H1 (cell line): Measurements from ENCODE around the gene KLHL29. TPM values are rescaled to one million over a fixed set of nuclear protein-coding genes. Genes with fewer than 3 reads are reported as not detected.
A peak's percentile ranks its signal among the peaks of the same experiment; 100 is the strongest.

ENCODE experiments used
- CTCF ChIA-PET: fragments of 300-600 bp; sonication (Branson Sonifier 250); formaldehyde crosslinking; loops from one replicate; lab custom pipeline; 2021; ENCODE audit not compliant: partially characterized antibody; lab: Charles Lee
- POLR2A ChIA-PET: fragments of 300-600 bp; sonication (Branson Sonifier 250); formaldehyde crosslinking; loops from one replicate; lab custom pipeline; 2021; ENCODE audit warnings: inconsistent platforms; ENCODE audit not compliant: partially characterized antibody; lab: Charles Lee
- DNase-seq, 2 experiments: peaks; one replicate each; pipeline versions ENCODE4 v3.0.0 to v3.0.0-alpha.2; 2010 to 2022; ENCODE audit warnings: low spot score in 2 of 2, low read depth in 1 of 2, mixed read lengths in 1 of 2
- FAIRE-seq: peaks from 2 replicates; lab custom pipeline; 2011; peaks lifted over from hg19 to GRCh38; lab: Jason Lieb, UNC
- H2AFZ ChIP-seq: 2 replicates; pipeline ENCODE4 v1.8.1; 2012; ENCODE audit warnings: low read length, inconsistent platforms
- H2AK5ac ChIP-seq: 2 replicates; pipeline ENCODE4 v1.6.1; 2013; ENCODE audit warnings: low read depth, low read length
- H2BK120ac ChIP-seq: replicated peaks from 2 replicates; pipeline ENCODE3; 2013; ENCODE audit warnings: low read depth, low read length, inconsistent platforms
- H2BK12ac ChIP-seq: 2 replicates; pipeline ENCODE4 v1.6.1; 2013; ENCODE audit warnings: low read depth, low read length
- H2BK15ac ChIP-seq: 2 replicates; pipeline ENCODE4 v1.6.1; 2013; ENCODE audit warnings: low read length
- H2BK20ac ChIP-seq: 2 replicates; pipeline ENCODE4 v1.6.1; 2013; ENCODE audit warnings: low read length
- H2BK5ac ChIP-seq: 2 replicates; pipeline ENCODE4 v1.6.1; 2013; ENCODE audit warnings: low read depth, low read length
- H3K14ac ChIP-seq: 2 replicates; pipeline ENCODE4 v1.6.1; 2013; ENCODE audit warnings: inconsistent platforms; ENCODE audit not compliant: insufficient read length
- H3K18ac ChIP-seq: 2 replicates; pipeline ENCODE4 v1.6.1; 2013; ENCODE audit warnings: low read length; ENCODE audit errors: extremely low read depth
- H3K23ac ChIP-seq: 2 replicates; pipeline ENCODE4 v1.6.1; 2013; ENCODE audit warnings: inconsistent platforms; ENCODE audit not compliant: insufficient read length
- H3K23me2 ChIP-seq: 2 replicates; pipeline ENCODE4 v1.6.1; 2013; ENCODE audit warnings: low read depth, low read length
- H3K27ac ChIP-seq: 2 replicates; pipeline ENCODE4 v1.6.1; 2011; ENCODE audit warnings: low read depth, low read length, inconsistent platforms
- H3K27me3 ChIP-seq, 4 experiments: replicated peaks in 1 of 4; 1 replicate in 1 of 4; 2 replicates in 3 of 4; pipeline versions ENCODE4 v1.6.1 to v1.8.1; 2011 to 2013; ENCODE audit warnings: low read length in 3 of 4, mild to moderate bottlenecking in 3 of 4, inconsistent platforms in 2 of 4, mixed read lengths in 2 of 4, moderate library complexity in 1 of 4; ENCODE audit not compliant: control insufficient read depth in 3 of 4, insufficient read depth in 3 of 4; ENCODE audit errors: extremely low read depth in 1 of 4
- H3K36me3 ChIP-seq, 4 experiments: 2 replicates each; pipeline versions ENCODE4 v1.6.1 to v1.8.1; 2011 to 2013; ENCODE audit warnings: mild to moderate bottlenecking in 4 of 4, low read length in 3 of 4, moderate library complexity in 2 of 4, control low read depth in 1 of 4, inconsistent platforms in 1 of 4; ENCODE audit not compliant: insufficient read depth in 4 of 4, control insufficient read depth in 2 of 4
- H3K4ac ChIP-seq: replicated peaks from 2 replicates; pipeline ENCODE3; 2013; ENCODE audit warnings: low read length, low read depth, mixed read lengths, inconsistent platforms; ENCODE audit not compliant: insufficient read length
- H3K4me1 ChIP-seq, 4 experiments: replicated peaks in 1 of 4; 1 replicate in 1 of 4; 2 replicates in 3 of 4; pipeline versions ENCODE4 v1.6.1 to v1.8.1; 2011 to 2013; ENCODE audit warnings: low read length in 3 of 4, inconsistent platforms in 2 of 4, mixed read lengths in 1 of 4; ENCODE audit not compliant: insufficient read depth in 4 of 4, control insufficient read depth in 3 of 4
- H3K4me2 ChIP-seq, 2 experiments: 2 replicates each; pipeline versions ENCODE4 v1.6.1 to v1.8.1; 2011 to 2013; ENCODE audit warnings: low read depth in 2 of 2, low read length in 2 of 2, control low read depth in 1 of 2, inconsistent platforms in 1 of 2, mild to moderate bottlenecking in 1 of 2; ENCODE audit not compliant: insufficient read depth in 1 of 2
- H3K4me3 ChIP-seq, 4 experiments: fragments of 200-600, 300-600 bp in 1 of 4; sonication (generic), shearing (Covaris generic), sonication (Bioruptor Twin) in 1 of 4; 2 replicates each; pipeline versions ENCODE4 v1.5.1 to v1.8.1; 2011 to 2016; ENCODE audit warnings: low read length in 4 of 4, low read depth in 3 of 4, control low read depth in 2 of 4, inconsistent platforms in 2 of 4, mild to moderate bottlenecking in 2 of 4, mixed read lengths in 1 of 4, moderate library complexity in 1 of 4; ENCODE audit not compliant: insufficient read depth in 2 of 4; ENCODE audit errors: extremely low read depth in 1 of 4
- H3K56ac ChIP-seq: replicated peaks from 2 replicates; pipeline ENCODE3; 2013; ENCODE audit warnings: low read depth, mild to moderate bottlenecking, mixed read lengths, low read length, inconsistent platforms; ENCODE audit not compliant: insufficient read length
- H3K79me1 ChIP-seq: 2 replicates; pipeline ENCODE4 v1.6.1; 2013; ENCODE audit warnings: low read depth, low read length, control low read depth
- H3K79me2 ChIP-seq, 2 experiments: 2 replicates each; pipeline versions ENCODE4 v1.6.1 to v1.8.1; 2012 to 2013; ENCODE audit warnings: low read length in 2 of 2, mild to moderate bottlenecking in 2 of 2, inconsistent platforms in 1 of 2; ENCODE audit not compliant: insufficient read depth in 2 of 2, control insufficient read depth in 1 of 2
- H3K9ac ChIP-seq, 4 experiments: replicated peaks in 1 of 4; 1 replicate in 1 of 4; 2 replicates in 3 of 4; pipeline versions ENCODE4 v1.6.1 to v1.8.1; 2011 to 2013; ENCODE audit warnings: low read depth in 3 of 4, low read length in 3 of 4, control low read depth in 2 of 4, mild to moderate bottlenecking in 2 of 4, moderate library complexity in 2 of 4, inconsistent platforms in 1 of 4; ENCODE audit errors: extremely low read depth in 1 of 4
- H3K9me3 ChIP-seq, 2 experiments: 2 replicates each; pipeline versions ENCODE4 v1.6.1 to v1.8.1; 2012 to 2013; ENCODE audit warnings: mild to moderate bottlenecking in 2 of 2, moderate library complexity in 2 of 2, control low read depth in 1 of 2, inconsistent platforms in 1 of 2, low read depth in 1 of 2, low read length in 1 of 2, mixed read lengths in 1 of 2; ENCODE audit not compliant: insufficient read depth in 2 of 2
- H4K20me1 ChIP-seq, 2 experiments: replicated peaks in 1 of 2; 2 replicates each; pipeline versions ENCODE3 to v1.8.1; 2011 to 2013; ENCODE audit warnings: inconsistent platforms in 2 of 2, low read length in 2 of 2, mild to moderate bottlenecking in 1 of 2; ENCODE audit not compliant: insufficient read depth in 2 of 2, control insufficient read depth in 1 of 2
- H4K5ac ChIP-seq: 2 replicates; pipeline ENCODE4 v1.6.1; 2013; ENCODE audit warnings: low read length, low read depth, mixed read lengths, inconsistent platforms; ENCODE audit not compliant: insufficient read length
- H4K8ac ChIP-seq: 2 replicates; pipeline ENCODE4 v1.8.0; 2013; ENCODE audit warnings: mild to moderate bottlenecking, moderate library complexity, low read length, inconsistent platforms; ENCODE audit not compliant: insufficient read depth; ENCODE audit errors: extremely low read depth
- H4K91ac ChIP-seq: replicated peaks from 2 replicates; pipeline ENCODE3; 2013; ENCODE audit warnings: low read length, mixed read lengths, inconsistent platforms; ENCODE audit not compliant: insufficient read length
- ATF2 ChIP-seq: IDR thresholded peaks from 2 replicates; pipeline ENCODE4 v1.6.1; 2012; ENCODE audit warnings: low read length, inconsistent platforms
- BACH1 ChIP-seq: IDR thresholded peaks from 2 replicates; pipeline ENCODE4 v1.6.1; 2012; ENCODE audit warnings: low read length, improper control_type of control experiment
- CREB1 ChIP-seq: IDR thresholded peaks from 2 replicates; pipeline ENCODE4 v1.6.1; 2012; ENCODE audit warnings: inconsistent platforms
- CTBP2 ChIP-seq: IDR thresholded peaks from 2 replicates; pipeline ENCODE4 v1.7.0; 2011; ENCODE audit warnings: borderline replicate concordance, mild to moderate bottlenecking, moderate library complexity, mixed read lengths, low read length; ENCODE audit not compliant: insufficient read depth, insufficient read length
- EZH2 ChIP-seq: fragments of 200-600 bp; sonication (generic); IDR thresholded peaks from 2 replicates; pipeline ENCODE4 v1.7.1; 2012; ENCODE audit warnings: low read depth, mild to moderate bottlenecking, moderate library complexity, low read length, inconsistent platforms; ENCODE audit not compliant: severe bottlenecking
- JUN ChIP-seq: IDR thresholded peaks from 2 replicates; pipeline ENCODE4 v1.6.1; 2011; ENCODE audit warnings: low read depth, mild to moderate bottlenecking, improper control_type of control experiment, low read length
- KDM1A ChIP-seq: fragments of 200-600, 300-600 bp; sonication (generic); IDR thresholded peaks from 2 replicates; pipeline ENCODE4 v1.7.1; 2016; ENCODE audit warnings: mild to moderate bottlenecking, low read length, borderline replicate concordance
- NANOG ChIP-seq: IDR thresholded peaks from 2 replicates; pipeline ENCODE4 v1.6.1; 2011; ENCODE audit warnings: low read length, low read depth, mild to moderate bottlenecking, inconsistent platforms; ENCODE audit not compliant: insufficient read depth, poor library complexity, severe bottlenecking
- NRF1 ChIP-seq: IDR thresholded peaks from 2 replicates; pipeline ENCODE4 v1.6.1; 2011; ENCODE audit warnings: mild to moderate bottlenecking, low read depth, low read length, improper control_type of control experiment
- POLR2A ChIP-seq, 2 experiments: IDR thresholded peaks; 1 replicate in 1 of 2; 2 replicates in 1 of 2; pipeline ENCODE4 v1.6.1; 2011; ENCODE audit warnings: low read depth in 2 of 2, low read length in 2 of 2, mild to moderate bottlenecking in 2 of 2; ENCODE audit errors: control extremely low read depth in 1 of 2
- RAD21 ChIP-seq, 2 experiments: IDR thresholded peaks in 1 of 2; conservative IDR thresholded peaks in 1 of 2; 2 replicates each; pipeline ENCODE4 v1.6.1; 2011; ENCODE audit warnings: low read depth in 2 of 2, low read length in 2 of 2, improper control_type of control experiment in 1 of 2, inconsistent platforms in 1 of 2, mild to moderate bottlenecking in 1 of 2, moderate library complexity in 1 of 2
- SIX5 ChIP-seq: IDR thresholded peaks from 2 replicates; pipeline ENCODE4 v1.6.1; 2011; ENCODE audit warnings: mild to moderate bottlenecking, low read depth, low read length
- WGBS, 2 experiments: shearing (Covaris generic) in 1 of 2; methylation state at CpG; one replicate each; pipeline versions ENCODE4 v1.1.6 to v1.1.7; 2013 to 2015; ENCODE audit warnings: low lambda C conversion rate in 2 of 2, mixed read lengths in 2 of 2, inconsistent platforms in 1 of 2, low coverage in 1 of 2, missing lambda C conversion rate in 1 of 2; ENCODE audit not compliant: insufficient replicate concordance in 2 of 2, insufficient coverage in 1 of 2, insufficient read length in 1 of 2; ENCODE audit errors: extremely low coverage in 1 of 2, missing lambda C conversion rate in 1 of 2; 5-methylcytosine and 5-hydroxymethylcytosine counted together
- polyA plus RNA-seq, 7 experiments: library from polyadenylated mRNA; depleted of rRNA in 3 of 7; stranded (reverse) in 5 of 7; unstranded in 2 of 7; fragments of >200 nt in 5 of 7; fragments of 200-250 nt in 2 of 7; gene quantifications; 1 replicate in 5 of 7; 2 replicates in 1 of 7; 4 replicates in 1 of 7; pipeline versions ENCODE4 v1.2.1 to v1.2.3, GENCODE V29; 2011 to 2013; ENCODE audit warnings: missing spikeins in 2 of 7, mixed read lengths in 2 of 7
- total RNA-seq: library from RNA; stranded (reverse); fragmentation: NEBNext Ultra II Directional; extraction: Animal tissue kit (Norgen Biotek cat#: 25700); gene quantifications from 2 replicates; pipeline ENCODE4 v1.2.1, GENCODE V29; 2021

The KLHL29 gene
- total and polyA plus RNA-seq, 2 of the 8 experiments (the other 6 are each of a cell fraction or from before 2014, with no cell fraction given) = 1.1 to 4.7 TPM

GRCh38 chr2:23361152-23361551, 23.8 kb upstream of the KLHL29 start:
- ChIA-PET CTCF (interaction anchor here (0.6 to 1.9 kb wide), 4 partner anchors 10 to 592 kb away, joined by 3 to 9 read pairs (median 4); no protein-coding TSS in a partner anchor), POLR2A (no interaction called here)
- Histone ChIP-seq H3K18ac (no peak overlapping the region), H2BK5ac (no peak overlapping the region; the same call in 1 of the 2 replicates), H4K5ac (no peak overlapping the region), H3K9ac (no peak overlapping the region), H3K27me3 (peaks cover 0 to 14% (median 11%) of the 10 kb centered on the region in 4 experiments; a peak in 5 of 7 replicates), H3K23me2 (no peaks in the 10 kb centered on the region), H3K4me1 (no peaks in the 10 kb centered on the region; a peak in 1 of 7 replicates), H3K4ac (no peak overlapping the region), H3K14ac (no peak overlapping the region), H2BK20ac (no peak overlapping the region), H3K4me2 (no peak overlapping the region), H3K56ac (no peak overlapping the region), H2BK15ac (no peak overlapping the region), H4K20me1 (no peaks in the 10 kb centered on the region), H4K8ac (no peak overlapping the region), H2BK12ac (peak overlapping the region; percentile 21), H3K36me3 (no peaks in the 10 kb centered on the region), H3K4me3 (no peak overlapping the region), H3K27ac (no peak overlapping the region), H2AFZ (no peak overlapping the region), H2AK5ac (peak overlapping the region; percentile 32; the same call in 1 of the 2 replicates), H3K79me2 (no peaks in the 10 kb centered on the region), H3K23ac (no peak overlapping the region), H4K91ac (no peak overlapping the region), H3K9me3 (no peaks in the 10 kb centered on the region), H2BK120ac (no peak overlapping the region), H3K79me1 (no peaks in the 10 kb centered on the region)
- FAIRE-seq (no peak), DNase-seq (no peak)
- 88% methylated on average over 3 of the region's 3 CpGs; no CpG with 5 or more reads in 1 of the 2 experiments for WGBS, 2 experiments
- TF ChIP-seq EZH2 (no peak), BACH1 (no peak), KDM1A (no peak), SIX5 (no peak), ATF2 (no peak), CTBP2 (no peak), POLR2A (IDR thresholded peaks at IDR 0.05; ENCODE audit: control extremely low read depth in 1 of 2, low read depth in 2 of 2, low read length in 2 of 2) (no peak), RAD21 (IDR thresholded peaks at IDR 0.05 in 1 of 2, conservative IDR thresholded peaks at IDR 0.05 in 1 of 2; ENCODE audit: low read depth in 2 of 2, low read length in 2 of 2) (no peak), JUN (no peak), CREB1 (no peak), NRF1 (no peak), NANOG (no peak)
